Endothelial cell of umbilical vein (primary cell): ENCODE measurements around the gene TMEM87B. TPM values are rescaled to one million over a fixed set of nuclear protein-coding genes. Genes with fewer than 3 reads are reported as not detected.

Source experiments
- BruUV-seq: library from RNA; stranded (reverse); fragments of 400-500 nt; replicated peaks from 2 replicates; lab custom pipeline; 2021; lab: Mats Ljungman, UMichigan
- CTCF ChIA-PET: fragments of 300-600, 350-600 bp; sonication (Branson Sonifier 250); formaldehyde crosslinking; loops from one replicate; lab custom pipeline; 2021; ENCODE audit warnings: antibody characterized with exemption, inconsistent platforms; lab: Charles Lee
- POLR2A ChIA-PET: fragments of 300-600, 350-600 bp; sonication (Branson Sonifier 250); formaldehyde crosslinking; loops from one replicate; lab custom pipeline; 2021; ENCODE audit warnings: antibody characterized with exemption, inconsistent platforms; lab: Charles Lee
- DNase-seq: peaks from one replicate; pipeline ENCODE4 v3.0.0-alpha.2; 2011; ENCODE audit warnings: low read depth, low spot score
- FAIRE-seq: peaks from 2 replicates; lab custom pipeline; 2011; peaks lifted over from hg19 to GRCh38; lab: Jason Lieb, UNC
- H2AFZ ChIP-seq: 2 replicates; pipeline ENCODE4 v1.6.0; 2012; ENCODE audit warnings: low read depth, low read length, control low read depth, inconsistent platforms
- H3K27ac ChIP-seq: 2 replicates; pipeline ENCODE4 v1.5.1; 2011; ENCODE audit warnings: low read depth, mild to moderate bottlenecking, control low read depth, low read length, moderate library complexity; ENCODE audit not compliant: insufficient read depth
- H3K27me3 ChIP-seq, 2 experiments: 2 replicates each; pipeline versions ENCODE4 v1.6.0 to v1.6.1; 2011; ENCODE audit warnings: low read length in 2 of 2, mixed read lengths in 1 of 2; ENCODE audit not compliant: control insufficient read depth in 2 of 2, insufficient read depth in 2 of 2
- H3K36me3 ChIP-seq, 2 experiments: 2 replicates in 1 of 2; 3 replicates in 1 of 2; pipeline ENCODE4 v1.5.1; 2011; ENCODE audit warnings: low read length in 2 of 2, mild to moderate bottlenecking in 1 of 2, moderate library complexity in 1 of 2; ENCODE audit not compliant: control insufficient read depth in 2 of 2, insufficient read depth in 2 of 2; ENCODE audit errors: extremely low read depth in 1 of 2
- H3K4me1 ChIP-seq: 3 replicates; pipeline ENCODE4 v1.5.1; 2011; ENCODE audit warnings: mild to moderate bottlenecking, low read length; ENCODE audit not compliant: control insufficient read depth, insufficient read depth; ENCODE audit errors: extremely low read depth
- H3K4me2 ChIP-seq: 2 replicates; pipeline ENCODE4 v1.6.1; 2011; ENCODE audit warnings: low read length, control low read depth, mixed read lengths; ENCODE audit not compliant: insufficient read depth
- H3K4me3 ChIP-seq, 3 experiments: fragments of 200-600 bp in 1 of 3; sonication (generic), shearing (Covaris generic) in 1 of 3; replicated peaks in 1 of 3; 2 replicates each; pipeline ENCODE4 v1.5.1; 2011 to 2016; ENCODE audit warnings: control low read depth in 3 of 3, low read length in 3 of 3, mild to moderate bottlenecking in 2 of 3, inconsistent platforms in 1 of 3, low read depth in 1 of 3, moderate library complexity in 1 of 3; ENCODE audit not compliant: insufficient read depth in 1 of 3
- H3K79me2 ChIP-seq: 2 replicates; pipeline ENCODE4 v1.6.0; 2012; ENCODE audit warnings: low read length, inconsistent platforms; ENCODE audit not compliant: control insufficient read depth, insufficient read depth
- H3K9ac ChIP-seq: replicated peaks from 2 replicates; pipeline ENCODE3; 2011; ENCODE audit warnings: low read length, control low read depth; ENCODE audit not compliant: insufficient read depth; ENCODE audit errors: extremely low read depth
- H3K9me1 ChIP-seq: replicated peaks from 3 replicates; pipeline ENCODE4 v1.6.0; 2011; ENCODE audit warnings: mild to moderate bottlenecking, low read length; ENCODE audit not compliant: control insufficient read depth, insufficient read depth; ENCODE audit errors: extremely low read depth
- H3K9me3 ChIP-seq: replicated peaks from 2 replicates; pipeline ENCODE4 v1.5.1; 2012; ENCODE audit warnings: low read length, inconsistent platforms; ENCODE audit not compliant: control insufficient read depth, insufficient read depth
- H4K20me1 ChIP-seq: replicated peaks from 2 replicates; pipeline ENCODE3; 2011; ENCODE audit warnings: mild to moderate bottlenecking, low read length; ENCODE audit not compliant: control insufficient read depth, insufficient read depth; ENCODE audit errors: extremely low read depth
- CTCF ChIP-seq, 2 donors: IDR thresholded peaks; 1 replicate in 1 of 2; 2 replicates in 1 of 2; pipeline ENCODE4 v1.5.1; 2011; ENCODE audit warnings: low read length in 2 of 2, mild to moderate bottlenecking in 2 of 2, moderate library complexity in 2 of 2, control low read depth in 1 of 2, inconsistent platforms in 1 of 2, low read depth in 1 of 2; ENCODE audit not compliant: insufficient read depth in 1 of 2; ENCODE audit errors: extremely low read depth in 1 of 2
- EZH2 ChIP-seq: IDR thresholded peaks from 2 replicates; pipeline ENCODE4 v1.6.1; 2012; ENCODE audit warnings: borderline replicate concordance, low read depth, mild to moderate bottlenecking, moderate library complexity, low read length, inconsistent platforms; ENCODE audit not compliant: severe bottlenecking
- FOS ChIP-seq: IDR thresholded peaks from 2 replicates; pipeline ENCODE4 v1.6.1; 2011; ENCODE audit warnings: mild to moderate bottlenecking, low read length, moderate library complexity, borderline replicate concordance; ENCODE audit not compliant: insufficient read depth
- GATA2 ChIP-seq: IDR thresholded peaks from 2 replicates; pipeline ENCODE4 v1.7.0; 2011; ENCODE audit warnings: low read depth, mild to moderate bottlenecking, moderate library complexity, mixed read lengths, low read length; ENCODE audit not compliant: insufficient read length, insufficient read depth
- JUN ChIP-seq: IDR thresholded peaks from 2 replicates; pipeline ENCODE4 v1.6.1; 2011; ENCODE audit warnings: borderline replicate concordance, low read depth; ENCODE audit not compliant: insufficient read length, insufficient read depth
- MAX ChIP-seq: IDR thresholded peaks from 2 replicates; pipeline ENCODE4 v1.6.1; 2011; ENCODE audit not compliant: insufficient read depth, insufficient read length
- MYC ChIP-seq: IDR thresholded peaks from one replicate; pipeline ENCODE4 v1.6.1; 2011; ENCODE audit warnings: mild to moderate bottlenecking, low read depth, low read length
- POLR2A ChIP-seq: IDR thresholded peaks from 2 replicates; pipeline ENCODE4 v1.6.1; 2012; ENCODE audit warnings: low read depth, mild to moderate bottlenecking, control low read depth, low read length
- POLR2AphosphoS5 ChIP-seq: IDR thresholded peaks from 2 replicates; pipeline ENCODE4 v1.6.1; 2012; ENCODE audit warnings: low read depth, mild to moderate bottlenecking, control low read depth, low read length, moderate library complexity; ENCODE audit not compliant: insufficient read depth
- dilution Hi-C: fragments of 300-500 bp; cut with MboI; formaldehyde crosslinking; loops from one replicate; pipeline ENCODE4 v1.15.0; 2019; ENCODE audit warnings: low sequenced_read_pairs; ENCODE audit not compliant: extremely low pct_ligation_motif_present
- intact Hi-C: fragments of 100-400 bp; cut with micrococcal nuclease; formaldehyde crosslinking; loops from one replicate; pipeline ENCODE4 v1.10.0; 2022
- polyA plus RNA-seq, 4 experiments: library from polyadenylated mRNA; depleted of rRNA in 3 of 4; stranded (reverse) in 3 of 4; unstranded in 1 of 4; fragments of >200 nt; gene quantifications; 2 replicates each; pipeline versions ENCODE4 v1.2.1 to v1.2.3, GENCODE V29; 2011 to 2012; ENCODE audit warnings: missing spikeins in 1 of 4
- total RNA-seq: library from RNA; stranded (reverse); gene quantifications from 2 replicates; pipeline ENCODE4 v1.2.3, GENCODE V29; 2021

The TMEM87B gene
- total and polyA plus RNA-seq, 2 donors (not counting 3 experiments of a cell fraction or from before 2014, with no cell fraction given): 17.6 to 21.5 TPM

GRCh38 chr2:112162956-112163355 is 107.9 kb downstream of the TMEM87B start:
- CTCF ChIA-PET: interaction anchor here (0.9 kb wide), 1 partner anchor 306 kb away, joined by 3 read pairs; no protein-coding TSS in a partner anchor

More at GRCh38 chr2:112162956-112163355, 107.9 kb downstream of the TMEM87B start:
- H2AFZ ChIP-seq: no peak overlapping the region
- H3K4me2 ChIP-seq: no peak overlapping the region
- no peak for DNase-seq
- H3K9me1 ChIP-seq: no peaks in the 10 kb centered on the region
- no peak for FAIRE-seq
- POLR2A ChIA-PET: no interaction called here
- no peaks in the 10 kb centered on the region for H3K79me2 ChIP-seq
- H3K9me3 ChIP-seq: no peaks in the 10 kb centered on the region
- no peak overlapping the region for H3K9ac ChIP-seq
- dilution Hi-C loops: no loop called here
- H3K27me3 ChIP-seq: peaks cover 0 to 2% of the 10 kb centered on the region in 2 experiments
- H3K4me1 ChIP-seq: no peaks in the 10 kb centered on the region
- H3K36me3 ChIP-seq: no peaks in the 10 kb centered on the region
- intact Hi-C loops: no loop called here
- BruUV-seq: no TSS peak
- no peak overlapping the region for H3K4me3 ChIP-seq
- H4K20me1 ChIP-seq: no peaks in the 10 kb centered on the region
- no peak overlapping the region for H3K27ac ChIP-seq
- TF ChIP-seq MYC (no peak), CTCF (IDR thresholded peaks at IDR 0.05; ENCODE audit: extremely low read depth in 1 of 2, insufficient read depth in 1 of 2, low read depth in 1 of 2, low read length in 2 of 2) (no peak), MAX (no peak), JUN (no peak), GATA2 (no peak), EZH2 (no peak), POLR2A (no peak), POLR2AphosphoS5 (no peak), FOS (no peak)
